HTERT RPE-1 (cell line): ENCODE measurements around the gene RASGEF1C.

Source experiments
- in situ Hi-C: fragments of 300-500 bp; cut with MboI; formaldehyde crosslinking; loops from 4 replicates; pipeline ENCODE4 v1.14.3; 2020; ENCODE audit warnings: low sequenced_read_pairs

Gene RASGEF1C

DNA sequence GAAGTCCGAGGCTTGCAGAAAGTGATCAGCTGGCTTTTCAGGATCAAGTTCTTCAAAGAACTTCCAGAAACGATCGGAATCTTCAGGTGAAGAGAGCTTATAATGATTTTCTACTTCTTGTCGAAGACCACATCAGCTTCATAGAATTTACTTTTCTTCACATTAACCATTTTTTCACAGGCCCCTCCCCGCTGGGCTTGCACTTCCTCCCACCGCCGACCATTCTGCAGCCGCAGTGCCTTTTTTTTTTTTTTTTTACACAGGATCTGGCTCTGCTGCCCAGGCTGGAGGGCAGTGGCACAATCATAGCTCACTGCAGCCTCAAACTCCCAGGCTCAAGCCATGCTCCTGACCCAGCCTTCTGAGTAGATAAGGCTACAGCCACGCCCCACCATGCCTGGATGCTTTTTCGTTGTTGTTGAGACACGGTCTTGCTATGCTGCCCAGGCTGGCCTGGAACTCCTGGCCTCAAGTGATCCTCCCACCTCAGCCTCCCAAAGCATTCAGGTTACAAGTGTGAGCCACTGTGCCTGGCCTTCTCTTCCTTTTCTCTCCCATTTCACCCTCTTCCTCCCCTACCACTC is 122.1 kb downstream of the RASGEF1C start:
- in situ Hi-C loops: no loop called here

DNA sequence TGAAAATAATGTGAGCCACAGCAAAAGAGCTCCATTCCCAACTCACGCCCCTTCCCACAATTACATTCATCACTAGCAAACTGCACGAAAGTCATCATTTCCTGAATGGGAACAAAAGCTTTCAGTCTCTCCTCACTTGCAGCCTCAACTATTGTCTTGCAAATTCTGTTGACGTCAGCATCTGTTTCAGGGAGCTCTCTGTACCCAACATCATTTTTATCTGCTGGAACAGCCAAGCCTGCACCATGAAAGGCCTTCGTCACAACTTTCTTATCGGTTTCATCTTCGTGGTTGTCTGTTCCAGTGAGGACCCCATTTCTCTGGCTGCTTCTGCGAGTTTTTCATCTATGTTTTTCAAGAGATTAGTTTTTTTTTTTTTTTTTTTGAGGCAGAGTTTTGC is 123.2 kb downstream of the RASGEF1C start:
- in situ Hi-C loops: no loop called here

DNA sequence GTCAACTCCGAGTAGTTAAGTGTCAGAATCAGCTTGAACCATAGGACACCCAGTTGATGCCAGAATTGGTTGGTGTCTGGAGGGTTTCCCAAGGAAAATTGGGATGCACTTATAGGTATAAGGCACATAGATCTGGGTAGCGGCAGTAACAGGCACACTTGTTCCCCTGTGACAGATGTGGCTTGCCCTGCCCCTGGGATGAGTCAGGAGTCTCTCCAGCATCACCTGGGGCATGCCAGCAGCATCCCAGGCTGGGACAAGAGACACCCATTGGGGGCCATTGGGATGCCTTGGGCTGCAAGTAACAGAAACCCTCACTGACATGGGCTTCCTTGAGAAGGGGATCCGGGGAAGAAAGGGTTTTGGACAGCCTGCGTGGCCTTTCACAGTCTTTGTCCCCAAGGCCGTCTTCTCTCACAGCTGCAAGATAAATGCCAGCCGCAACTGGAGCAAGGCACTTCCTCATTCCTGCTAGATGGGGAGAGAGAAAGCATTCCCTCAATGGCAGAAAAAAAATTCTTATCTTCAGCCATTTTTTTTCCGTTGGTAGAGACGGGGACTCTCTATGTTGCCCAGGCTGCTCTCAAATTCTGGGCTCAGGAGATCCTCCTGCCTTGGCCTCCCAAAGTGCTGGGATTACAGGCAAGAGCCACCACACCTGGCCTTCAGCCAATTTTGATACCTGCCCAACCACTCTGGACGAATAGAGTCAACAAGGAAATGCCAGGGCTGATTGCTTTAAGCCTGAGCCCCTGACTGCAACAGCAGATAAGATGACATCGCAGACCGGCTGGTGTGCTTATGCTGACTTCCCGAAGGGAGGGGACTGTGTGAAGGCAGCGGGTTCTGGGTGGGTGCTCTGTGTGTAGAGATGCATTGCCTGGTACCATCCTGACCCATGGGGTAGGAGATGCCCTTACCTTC is 124.1 kb downstream of the RASGEF1C start:
- in situ Hi-C loops: no loop called here

- in situ Hi-C loops: no loop called here
Observed at GRCh38 chr5:180083529-180084060, 125.4 kb downstream of the RASGEF1C start.

DNA sequence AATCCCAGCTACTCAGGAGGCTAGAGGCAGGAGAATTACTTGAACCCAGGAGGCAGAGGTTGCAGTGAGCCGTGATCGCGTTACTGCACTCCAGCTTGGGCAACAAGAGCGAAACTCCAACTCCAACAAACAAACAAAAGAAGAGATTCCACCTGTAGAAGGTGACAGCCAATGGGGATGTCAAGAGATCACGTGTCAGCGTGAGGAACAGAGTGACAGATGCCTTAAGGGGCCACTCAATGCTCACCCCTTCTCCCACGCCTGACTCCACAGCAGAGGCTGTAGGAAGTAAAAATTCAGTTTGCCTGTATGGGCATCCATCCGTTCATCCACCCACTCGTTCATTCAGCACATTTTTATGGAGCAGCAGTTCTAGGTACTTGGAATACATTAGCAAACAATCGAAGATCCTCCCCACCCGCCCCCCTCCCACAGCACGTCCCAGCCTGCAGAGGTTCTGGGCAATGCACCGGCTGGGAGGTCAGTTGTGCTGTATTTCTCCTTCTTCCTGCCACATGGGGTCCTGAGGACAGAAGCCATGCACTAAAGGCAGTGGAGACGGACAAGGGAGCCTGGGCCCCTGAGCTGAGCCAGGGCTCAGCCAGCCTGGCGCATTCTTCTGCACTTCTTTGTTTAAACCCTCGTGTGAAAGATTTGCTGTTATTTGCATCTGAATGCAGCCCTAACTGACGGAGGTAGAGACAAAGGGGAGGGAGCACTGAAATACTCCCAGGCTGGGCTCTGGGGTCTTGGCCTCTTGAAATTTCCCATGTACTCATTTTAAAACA is 126.2 kb downstream of the RASGEF1C start:
- in situ Hi-C loops: no loop called here

DNA sequence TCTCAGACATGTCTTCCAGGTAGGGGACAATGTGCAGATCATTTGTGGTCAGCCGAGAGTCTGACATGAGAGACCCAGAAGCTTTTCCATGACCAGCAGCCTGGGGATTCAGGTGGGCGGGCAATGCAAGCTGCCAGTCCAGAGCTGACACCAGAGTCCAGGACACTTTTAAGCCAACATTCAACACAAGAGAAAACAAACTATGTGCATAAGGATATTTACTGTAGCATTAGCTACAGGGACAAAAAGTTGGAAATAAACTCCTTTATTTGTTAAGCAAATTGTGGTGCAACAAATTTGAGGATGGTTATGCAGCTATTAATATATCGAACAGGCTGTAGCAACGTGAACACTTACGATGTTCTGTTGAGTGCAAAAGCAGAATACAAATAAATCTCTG is 127.5 kb downstream of the RASGEF1C start:
- in situ Hi-C loops: no loop called here

DNA sequence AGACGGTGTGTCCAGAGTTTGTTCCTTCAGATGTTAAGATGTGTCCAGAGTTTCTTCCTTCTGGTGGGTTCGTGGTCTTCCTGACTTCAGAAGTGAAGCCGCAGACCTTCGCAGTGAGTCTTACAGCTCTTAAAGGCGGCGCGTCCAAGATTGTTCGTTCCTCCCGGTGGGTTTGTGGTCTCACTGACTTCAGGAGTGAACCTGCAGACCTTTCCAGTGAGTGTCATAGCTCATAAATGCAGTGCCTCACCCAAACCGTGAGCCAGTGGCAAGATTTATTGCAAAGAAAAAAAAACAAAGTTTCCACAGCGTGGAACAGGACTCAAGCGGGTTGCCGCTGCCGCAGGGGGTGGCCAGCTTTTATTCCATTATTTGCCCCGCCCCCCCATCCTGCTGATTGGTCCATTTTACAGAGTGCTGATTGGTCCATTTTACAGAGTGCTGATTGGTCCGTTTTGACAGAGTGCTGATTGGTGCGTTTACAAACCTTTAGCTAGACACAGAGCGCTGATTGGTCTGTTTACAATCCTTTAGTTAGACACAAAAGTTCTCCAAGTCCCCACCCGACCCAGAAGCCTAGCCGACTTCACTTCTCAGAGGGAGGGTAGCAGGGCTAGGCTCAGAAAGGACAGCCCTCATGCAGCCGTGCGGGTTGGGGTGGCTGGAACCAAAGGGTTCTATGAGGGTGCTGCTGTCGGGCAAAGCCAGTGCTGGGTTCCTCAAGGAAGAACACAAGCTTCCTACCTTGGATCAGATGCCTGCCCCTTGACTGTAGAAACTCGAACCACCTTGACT is 128.3 kb downstream of the RASGEF1C start:
- in situ Hi-C loops: no loop called here

DNA sequence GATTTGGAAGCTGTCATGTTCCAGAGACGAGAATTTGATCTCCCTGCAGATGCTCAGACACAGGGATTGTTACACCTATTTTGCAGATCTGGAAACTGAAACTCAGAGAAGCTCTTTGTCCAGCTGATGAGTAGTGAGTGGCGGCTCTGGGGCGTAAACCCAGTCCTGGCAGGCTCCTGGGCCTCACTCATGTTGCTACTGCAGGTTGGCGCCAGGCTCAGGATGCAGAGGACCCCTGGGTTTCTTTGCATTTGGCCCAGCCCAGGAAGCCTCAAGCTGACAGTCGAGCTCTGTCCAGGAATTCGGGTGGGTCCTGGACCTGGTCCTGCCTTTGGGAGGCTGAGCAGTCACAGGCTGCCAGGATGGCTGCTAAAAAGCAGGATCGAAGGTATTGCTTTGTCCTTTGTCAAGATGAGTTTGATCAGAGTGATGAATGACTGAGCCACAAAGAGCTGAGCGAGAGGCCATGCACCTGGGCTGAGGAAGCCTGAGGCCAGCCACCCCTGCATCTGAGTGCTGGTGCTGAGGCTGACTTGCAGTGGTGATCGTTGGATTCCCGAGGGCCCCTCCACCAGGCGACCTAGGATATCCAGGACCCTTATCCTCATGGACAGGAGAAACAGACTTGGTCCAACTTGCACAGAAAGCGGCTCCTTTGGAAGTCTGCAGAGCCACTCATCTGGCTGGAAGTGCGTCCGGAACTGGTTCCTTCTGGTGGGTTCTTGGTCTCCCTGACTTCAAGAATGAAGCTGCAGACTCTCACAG is 129.1 kb downstream of the RASGEF1C start:
- in situ Hi-C loops: no loop called here

DNA sequence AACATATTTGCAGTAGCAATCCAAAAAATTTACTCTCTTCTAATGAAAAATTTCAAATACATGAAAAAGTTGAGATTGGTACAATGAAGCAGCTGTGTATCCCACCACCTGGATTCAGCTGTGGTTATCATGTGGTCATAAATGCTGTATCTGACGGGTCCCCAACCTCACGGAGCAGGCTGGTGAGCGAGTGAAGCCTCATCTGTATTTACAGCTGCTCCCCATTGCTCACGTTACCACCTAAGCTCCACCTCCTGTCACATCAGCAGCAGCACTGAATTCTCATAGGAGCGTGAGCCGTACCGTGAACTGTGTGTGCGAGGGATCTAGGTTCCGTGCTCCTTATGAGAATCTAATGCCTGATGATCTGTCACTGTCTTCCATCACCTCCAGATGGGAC is 130.7 kb downstream of the RASGEF1C start:
- in situ Hi-C loops: no loop called here

DNA sequence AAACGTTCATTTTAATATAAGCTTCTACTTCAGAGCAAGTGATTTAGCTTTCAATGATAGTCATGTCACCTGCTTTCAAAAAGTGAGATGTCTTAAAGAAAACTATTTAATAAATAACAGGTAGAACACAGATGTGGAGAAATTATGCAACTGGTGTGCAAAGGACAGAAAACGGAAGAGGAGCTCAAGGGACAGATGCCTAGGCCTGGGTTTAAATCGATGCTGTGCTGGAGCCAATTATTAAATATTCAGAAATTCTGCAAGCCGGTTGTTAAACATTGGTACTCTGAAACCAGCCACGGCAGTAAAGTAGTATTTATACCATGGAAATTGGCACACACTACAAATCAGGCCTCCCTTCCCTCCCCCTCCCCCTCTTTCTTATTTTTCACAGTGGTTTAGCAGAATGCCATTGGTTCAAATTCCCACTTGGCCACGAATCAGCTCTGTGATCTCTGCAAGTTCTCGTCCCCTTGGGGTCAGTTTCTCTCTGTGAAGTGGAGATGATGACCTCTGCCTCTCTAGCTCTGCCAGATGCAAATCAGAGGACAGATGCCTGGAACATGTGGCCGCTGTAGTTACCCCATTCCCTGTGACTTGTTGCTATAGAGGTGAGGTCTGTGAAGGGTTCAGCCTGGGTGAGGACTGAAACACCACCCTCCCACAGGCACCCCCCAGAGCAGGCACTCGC is 131.3 kb downstream of the RASGEF1C start:
- in situ Hi-C loops: no loop called here

- in situ Hi-C loops: no loop called here
Observed at GRCh38 chr5:180075703-180076102, 133.3 kb downstream of the RASGEF1C start.

GRCh38 chr5:180074462-180074861 is 134.5 kb downstream of the RASGEF1C start:
- in situ Hi-C loops: no loop called here

- in situ Hi-C loops: no loop called here
Observed at GRCh38 chr5:180072556-180072955, 136.5 kb downstream of the RASGEF1C start.

- in situ Hi-C loops: no loop called here
Observed at GRCh38 chr5:180072256-180072548, 136.8 kb downstream of the RASGEF1C start.

DNA sequence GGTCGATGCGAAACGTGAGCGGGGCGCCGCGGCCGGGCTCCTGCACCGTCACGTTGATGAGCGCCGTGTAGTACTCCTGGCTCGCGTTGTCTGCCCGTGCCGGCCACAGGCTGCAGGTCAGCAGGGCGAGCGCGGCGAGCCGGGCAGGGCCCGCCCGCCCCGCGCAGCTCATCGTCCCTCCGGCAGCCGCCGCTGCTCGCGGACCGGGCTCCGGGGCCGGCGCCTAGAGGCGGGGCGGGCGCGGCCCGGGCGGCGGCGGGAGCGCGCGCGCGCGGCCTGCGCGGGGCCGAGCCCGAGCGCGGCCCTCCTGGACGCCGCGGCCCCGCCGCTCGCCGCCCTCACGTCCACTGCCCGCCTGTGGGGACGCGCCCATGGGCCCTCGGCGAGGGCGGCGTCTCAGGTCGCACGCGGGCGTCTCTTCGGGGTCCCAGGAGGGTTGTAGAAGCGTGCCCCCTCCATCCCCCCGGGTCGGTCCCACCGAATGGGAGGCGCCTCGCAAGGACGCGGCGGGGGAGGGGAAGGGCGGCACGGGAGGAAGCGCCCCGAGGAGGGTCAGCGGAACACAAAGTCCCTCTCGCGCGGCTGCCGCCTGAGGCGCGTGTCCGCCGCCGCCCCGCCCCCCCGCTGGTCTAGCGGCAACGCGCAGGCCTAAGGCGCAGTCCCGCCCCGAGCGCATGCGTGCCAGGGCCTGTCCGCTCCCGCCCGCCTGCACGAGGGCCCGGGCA is 137.3 kb downstream of the RASGEF1C start, which contains the start of gene RNF130:
Gene RNF130 (minus strand): TSS at position 229 of the 725 bp plus-strand sequence. CDS start 57 bp downstream, at position 172.
- in situ Hi-C loops: no loop called here

- in situ Hi-C loops: no loop called here
Observed at GRCh38 chr5:180070756-180071530, 138.1 kb downstream of the RASGEF1C start.

- in situ Hi-C loops: no loop called here
Observed at GRCh38 chr5:180069589-180070247, 139.3 kb downstream of the RASGEF1C start.
